A549 (cell line): ENCODE results near the gene PDE4D. TPM values are rescaled to one million over a fixed set of nuclear protein-coding genes. Genes with fewer than 3 reads are reported as not detected.

Experiments
- ATAC-seq, 2 experiments: fragments of 200-7000 bp in 1 of 2; fragments of >200 bp in 1 of 2; cut with Nextera tagmentation in 1 of 2; cut with Tn5 transposase in 1 of 2; 3 replicates each; pipeline versions ENCODE4 v1.8.0 to v1.9.1; 2018 to 2020; ENCODE audit warnings: mild to moderate bottlenecking in 1 of 2, moderate library complexity in 1 of 2
- CTCF ChIA-PET: fragments of 300-600 bp; sonication (Branson Sonifier 250); formaldehyde crosslinking; extraction: SDS; loops from one replicate; lab custom pipeline; 2021; ENCODE audit warnings: antibody characterized with exemption, inconsistent platforms; lab: Yijun Ruan, JAX
- POLR2A ChIA-PET: fragments of 350-600 bp; formaldehyde crosslinking; extraction: SDS; loops from one replicate; lab custom pipeline; 2021; ENCODE audit warnings: antibody characterized with exemption, inconsistent platforms; lab: Yijun Ruan, JAX
- DNase-seq, 2 experiments: peaks; one replicate each; pipeline versions ENCODE4 v3.0.0 to v3.0.0-alpha.2; 2011 to 2016; ENCODE audit warnings: low read depth in 1 of 2, low spot score in 1 of 2
- FAIRE-seq: peaks from 2 replicates; lab custom pipeline; 2011; peaks lifted over from hg19 to GRCh38; lab: Jason Lieb, UNC
- H3K27ac ChIP-seq, 2 experiments: fragments of >200 bp; sonication (Bioruptor Twin); formaldehyde crosslinking; 3 replicates each; pipeline ENCODE4 v1.5.1; 2016 to 2017
- H3K4me1 ChIP-seq: fragments of >200 bp; sonication (Bioruptor Twin); formaldehyde crosslinking; 3 replicates; pipeline ENCODE4 v1.6.1; 2016
- H3K4me2 ChIP-seq: fragments of >200 bp; sonication (Bioruptor Twin); formaldehyde crosslinking; 3 replicates; pipeline ENCODE4 v1.6.1; 2016
- H3K4me3 ChIP-seq: fragments of >200 bp; sonication (Bioruptor Twin); formaldehyde crosslinking; 3 replicates; pipeline ENCODE4 v1.5.1; 2016
- H3K9me3 ChIP-seq: fragments of >200 bp; sonication (Bioruptor Twin); formaldehyde crosslinking; 3 replicates; pipeline ENCODE4 v1.6.1; 2016
- ATOH8 ChIP-seq: fragments of 250-450 bp; sonication (Bioruptor Pico); IDR thresholded peaks from 2 replicates; pipeline ENCODE4 v1.5.0; 2020; ENCODE audit warnings: low read depth, mild to moderate bottlenecking, moderate library complexity
- CEBPB ChIP-seq, 2 experiments: fragments of >200 bp in 1 of 2; sonication (Bioruptor Twin) in 1 of 2; formaldehyde crosslinking in 1 of 2; IDR thresholded peaks; 2 replicates each; pipeline ENCODE4 v1.6.1; 2012 to 2016
- CHD4 ChIP-seq: fragments of 200-600 bp; sonication (generic); IDR thresholded peaks from 2 replicates; pipeline ENCODE4 v1.6.1; 2016; ENCODE audit warnings: antibody characterized with exemption, mild to moderate bottlenecking, borderline replicate concordance
- EHF ChIP-seq: fragments of 250-450 bp; sonication (Bioruptor Pico); IDR thresholded peaks from 2 replicates; pipeline ENCODE4 v1.5.0; 2020; ENCODE audit warnings: mild to moderate bottlenecking
- ELK1 ChIP-seq: fragments of 150-350 bp; IDR thresholded peaks from 2 replicates; pipeline ENCODE4 v1.6.1; 2014; ENCODE audit warnings: low read depth, mild to moderate bottlenecking, low read length
- FOSB ChIP-seq: fragments of 250-450 bp; sonication (Bioruptor Pico); IDR thresholded peaks from 2 replicates; pipeline ENCODE4 v1.5.0; 2020; ENCODE audit warnings: mild to moderate bottlenecking, moderate library complexity
- FOSL2 ChIP-seq, 2 experiments: fragments of 450-650 bp in 1 of 2; fragments of >200 bp in 1 of 2; sonication (Bioruptor Twin) in 1 of 2; formaldehyde crosslinking; IDR thresholded peaks; 2 replicates each; pipeline versions ENCODE4 v1.5.0 to v1.6.1; 2016 to 2020; ENCODE audit warnings: mild to moderate bottlenecking in 1 of 2, moderate library complexity in 1 of 2
- HOXA7 ChIP-seq: fragments of 250-450 bp; sonication (Bioruptor Pico); IDR thresholded peaks from 2 replicates; pipeline ENCODE4 v1.5.0; 2020; ENCODE audit warnings: mild to moderate bottlenecking, moderate library complexity
- HOXB13 ChIP-seq: fragments of 250-450 bp; sonication (Bioruptor Pico); IDR thresholded peaks from 2 replicates; pipeline ENCODE4 v1.5.0; 2020; ENCODE audit warnings: low read depth, mild to moderate bottlenecking, moderate library complexity
- HOXB5 ChIP-seq: fragments of 250-450 bp; sonication (Bioruptor Pico); IDR thresholded peaks from 2 replicates; pipeline ENCODE4 v1.5.0; 2020; ENCODE audit warnings: mild to moderate bottlenecking, moderate library complexity
- JUN ChIP-seq, 2 experiments: fragments of >200 bp; sonication (Bioruptor Twin); formaldehyde crosslinking; IDR thresholded peaks; 2 replicates in 1 of 2; 3 replicates in 1 of 2; pipeline ENCODE4 v1.6.1; 2016 to 2017
- MAX ChIP-seq: IDR thresholded peaks from 2 replicates; pipeline ENCODE4 v1.6.1; 2012
- NR3C1 ChIP-seq: fragments of >200 bp; sonication (Bioruptor Twin); formaldehyde crosslinking; IDR thresholded peaks from 3 replicates; pipeline ENCODE4 v1.6.1; 2017
- POLR2A ChIP-seq: IDR thresholded peaks from 2 replicates; pipeline ENCODE4 v1.6.1; 2012; ENCODE audit warnings: mild to moderate bottlenecking, low read length
- RAD21 ChIP-seq, 2 experiments: fragments of >200 bp in 1 of 2; sonication (Bioruptor Twin) in 1 of 2; formaldehyde crosslinking in 1 of 2; IDR thresholded peaks in 1 of 2; conservative IDR thresholded peaks in 1 of 2; 2 replicates in 1 of 2; 3 replicates in 1 of 2; pipeline ENCODE4 v1.6.1; 2012 to 2018; ENCODE audit warnings: inconsistent platforms in 1 of 2
- RARB ChIP-seq: fragments of 250-450 bp; sonication (Bioruptor Pico); IDR thresholded peaks from 2 replicates; pipeline ENCODE4 v1.8.0; 2021; ENCODE audit warnings: mild to moderate bottlenecking, moderate library complexity
- RCOR1 ChIP-seq: fragments of 150-350 bp; IDR thresholded peaks from 2 replicates; pipeline ENCODE4 v1.6.1; 2014; ENCODE audit warnings: antibody characterized with exemption, low read length, low read depth
- RNF2 ChIP-seq: fragments of 200-600 bp; sonication (generic); IDR thresholded peaks from 2 replicates; pipeline ENCODE4 v1.6.1; 2016; ENCODE audit warnings: low read depth, mild to moderate bottlenecking, antibody characterized with exemption, moderate library complexity, borderline replicate concordance
- TFCP2L1 ChIP-seq: fragments of 250-450 bp; sonication (Bioruptor Pico); IDR thresholded peaks from 2 replicates; pipeline ENCODE4 v1.5.0; 2021; ENCODE audit warnings: mild to moderate bottlenecking
- TP53 ChIP-seq: fragments of 250-450 bp; sonication (Bioruptor Pico); IDR thresholded peaks from 2 replicates; pipeline ENCODE4 v1.5.0; 2021; ENCODE audit warnings: mild to moderate bottlenecking, moderate library complexity
- ZSCAN20 ChIP-seq: fragments of 250-450 bp; sonication (Bioruptor Pico); IDR thresholded peaks from 2 replicates; pipeline ENCODE4 v1.8.0; 2022; ENCODE audit warnings: mild to moderate bottlenecking, moderate library complexity
- WGBS: methylation state at CpG from one replicate; pipeline ENCODE4 v1.1.6; 2017; ENCODE audit errors: missing lambda C conversion rate; 5-methylcytosine and 5-hydroxymethylcytosine counted together
- polyA plus RNA-seq, 4 experiments: library from polyadenylated mRNA; depleted of rRNA in 3 of 4; stranded (reverse); fragments of >200 nt; fragmentation: RNase III in 1 of 4; extraction: RNeasy Plus Mini Kit Qiagen cat#74134 plus additional on column Dnase treatment in 1 of 4; gene quantifications; 2 replicates in 3 of 4; 3 replicates in 1 of 4; pipeline ENCODE4 v1.2.3, GENCODE V29; 2011 to 2017
- TF ChIP-seq, protein P1 (sequence below): fragments of >200 bp; sonication (Bioruptor Twin); formaldehyde crosslinking; IDR thresholded peaks from 3 replicates; pipeline ENCODE4 v1.5.1; 2016

The PDE4D gene
- polyA plus RNA-seq, 2 of the 4 experiments (the other 2 are of a cell fraction), result 74.0 to 213 TPM

DNA sequence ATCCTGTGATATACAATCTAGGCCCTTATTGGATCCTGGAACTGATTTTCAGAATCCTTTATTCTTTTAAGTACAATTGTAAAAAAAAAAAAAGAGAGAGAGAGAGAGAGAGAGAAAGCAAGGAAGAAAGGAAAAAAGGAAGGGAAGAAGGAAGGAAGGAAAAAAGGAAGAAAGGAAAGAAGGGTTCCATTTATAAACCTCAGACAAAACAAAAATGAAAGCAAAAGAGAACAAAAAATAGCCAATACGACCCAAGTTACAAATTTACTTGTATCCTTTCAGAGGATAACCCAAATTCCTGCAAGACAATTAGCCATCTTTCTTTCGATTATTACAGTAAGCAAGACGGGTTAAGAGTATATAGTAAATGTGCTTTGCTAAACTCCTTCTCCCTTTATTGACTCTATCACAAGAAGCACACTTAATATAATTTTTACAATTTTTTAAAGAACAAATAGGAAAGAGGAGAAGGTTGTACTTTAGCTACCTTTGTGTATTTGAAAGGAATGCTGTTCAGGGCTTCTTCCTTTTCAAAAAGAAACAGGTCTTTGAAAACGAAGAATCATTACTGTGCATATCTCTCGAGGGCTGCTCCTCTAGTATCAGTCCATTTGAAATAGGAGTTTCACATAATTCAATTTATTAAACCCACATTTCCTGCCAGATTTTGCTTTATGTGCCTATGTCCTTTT, 767.4 kb downstream of the PDE4D start:
- H3K9me3 ChIP-seq, result no peaks in the 10 kb centered on the region
- under 1% methylated on average over 5 of the region's 5 CpGs for WGBS
- POLR2A ChIA-PET, result interaction anchor here (1.2 to 3.2 kb wide), 12 partner anchors 10 to 235 kb away, joined by 3 to 17 read pairs (median 12); no protein-coding TSS in a partner anchor
- peak overlapping the region; percentile 79 for H3K4me2 ChIP-seq
- FAIRE-seq (no peak), DNase-seq (no peak), ATAC-seq (no peak)
- CTCF ChIA-PET, result interaction anchor here (1.1 to 4.1 kb wide), 6 partner anchors 20 to 240 kb away, joined by 3 to 31 read pairs (median 8); no protein-coding TSS in a partner anchor
- H3K4me1 ChIP-seq, result peaks cover 91% of the 10 kb centered on the region
- TF ChIP-seq HOXA7 (peak; percentile 21; the same call in 1 of the 2 replicates), ZSCAN20 (CRISPR knock-in tag) (0 out of 2 replicates have a peak, but pooled peaks have one; percentile 21), RNF2 (no peak)
- peak overlapping the region; percentile 94 to 100 for H3K27ac ChIP-seq
- H3K4me3 ChIP-seq, result peak overlapping the region; percentile 0; the same call in 1 of the 3 replicates

- Histone ChIP-seq H3K4me1 (peaks cover 91% of the 10 kb centered on the region), H3K4me3 (no peak overlapping the region), H3K27ac (peak overlapping the region; percentile 94 to 100), H3K9me3 (no peaks in the 10 kb centered on the region), H3K4me2 (peak overlapping the region; percentile 79)
- no peak for ATAC-seq
- ChIA-PET CTCF (interaction anchor here (0.7 to 2.1 kb wide), 5 partner anchors 18 to 238 kb away, joined by 3 to 9 read pairs (median 4); no protein-coding TSS in a partner anchor), POLR2A (interaction anchor here (0.8 to 1.1 kb wide), 3 partner anchors 9 to 26 kb away, joined by 3 read pairs; no protein-coding TSS in a partner anchor)
- peak; percentile 86 for FAIRE-seq
- TF ChIP-seq HOXB5 (CRISPR knock-in tag), result peak; percentile 30; the same call in 1 of the 2 replicates
- TF ChIP-seq MAX, result peak; percentile 53; the same call in 1 of the 2 replicates
- peak; percentile 4; the same call in 1 of the 2 replicates for TF ChIP-seq HOXB13 (CRISPR knock-in tag)
- TF ChIP-seq TP53, result no peak
- TF ChIP-seq FOSB (CRISPR knock-in tag), result peak; percentile 56; the same call in 1 of the 2 replicates
- TF ChIP-seq RCOR1, result no peak
- TF ChIP-seq EHF (CRISPR knock-in tag), result peak; percentile 51; the same call in 1 of the 2 replicates
- TF ChIP-seq RAD21 (conservative IDR thresholded peaks at IDR 0.05 in 1 of 2, IDR thresholded peaks at IDR 0.05 in 1 of 2), result 0 out of 5 replicates have a peak, but pooled peaks of 1 of the 2 experiments have one; percentile 7
- peak; percentile 9 to 32; a peak in 1 of 5 replicates for TF ChIP-seq JUN (IDR thresholded peaks at IDR 0.05)
- peak; percentile 42; the same call in 1 of the 2 replicates for TF ChIP-seq ATOH8
- peak in 1 of 2 experiments; percentile 69 for DNase-seq
- 11% methylated on average over 9 of the region's 9 CpGs for WGBS
Observed at GRCh38 chr5:59125011-59125961, 768.2 kb downstream of the PDE4D start.

GRCh38 chr5:59123595-59124561, 769.6 kb downstream of the PDE4D start:
- Histone ChIP-seq H3K4me1 (peaks cover 88% of the 10 kb centered on the region), H3K9me3 (no peaks in the 10 kb centered on the region), H3K4me2 (peak overlapping the region; percentile 79), H3K4me3 (0 out of 3 replicates have a peak overlapping the region, but pooled peaks have one; percentile 1), H3K27ac (peak overlapping the region; percentile 94 to 100)
- ChIA-PET CTCF (interaction anchor here (0.5 to 2.1 kb wide), 10 partner anchors 10 to 237 kb away, joined by 3 to 9 read pairs (median 4); no protein-coding TSS in a partner anchor), POLR2A (interaction anchor here (0.7 to 1.0 kb wide), 3 partner anchors 18 to 25 kb away, joined by 3 read pairs; no protein-coding TSS in a partner anchor)
- ATAC-seq, result peak in 1 of 2 experiments; percentile 3; a peak in 1 of 6 replicates
- DNase-seq, result peak in 1 of 2 experiments; percentile 60
- FAIRE-seq, result peak; percentile 43
- WGBS, result 10% methylated on average over 5 of the region's 5 CpGs
- no peak for TF ChIP-seq NR3C1
- 0 out of 2 replicates have a peak, but pooled peaks have one; percentile 47 for TF ChIP-seq HOXB13 (CRISPR knock-in tag)
- TF ChIP-seq CEBPB (IDR thresholded peaks at IDR 0.05), result peak; percentile 8 to 52; a peak in 1 of 4 replicates
- TF ChIP-seq, protein P1, sequence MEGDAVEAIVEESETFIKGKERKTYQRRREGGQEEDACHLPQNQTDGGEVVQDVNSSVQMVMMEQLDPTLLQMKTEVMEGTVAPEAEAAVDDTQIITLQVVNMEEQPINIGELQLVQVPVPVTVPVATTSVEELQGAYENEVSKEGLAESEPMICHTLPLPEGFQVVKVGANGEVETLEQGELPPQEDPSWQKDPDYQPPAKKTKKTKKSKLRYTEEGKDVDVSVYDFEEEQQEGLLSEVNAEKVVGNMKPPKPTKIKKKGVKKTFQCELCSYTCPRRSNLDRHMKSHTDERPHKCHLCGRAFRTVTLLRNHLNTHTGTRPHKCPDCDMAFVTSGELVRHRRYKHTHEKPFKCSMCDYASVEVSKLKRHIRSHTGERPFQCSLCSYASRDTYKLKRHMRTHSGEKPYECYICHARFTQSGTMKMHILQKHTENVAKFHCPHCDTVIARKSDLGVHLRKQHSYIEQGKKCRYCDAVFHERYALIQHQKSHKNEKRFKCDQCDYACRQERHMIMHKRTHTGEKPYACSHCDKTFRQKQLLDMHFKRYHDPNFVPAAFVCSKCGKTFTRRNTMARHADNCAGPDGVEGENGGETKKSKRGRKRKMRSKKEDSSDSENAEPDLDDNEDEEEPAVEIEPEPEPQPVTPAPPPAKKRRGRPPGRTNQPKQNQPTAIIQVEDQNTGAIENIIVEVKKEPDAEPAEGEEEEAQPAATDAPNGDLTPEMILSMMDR, result no peak
- TF ChIP-seq RARB (CRISPR knock-in tag), result no peak
- TF ChIP-seq ELK1, result no peak
- 0 out of 2 replicates have a peak, but pooled peaks have one; percentile 54 for TF ChIP-seq TFCP2L1 (CRISPR knock-in tag)
- TF ChIP-seq CHD4, result no peak
- no peak for TF ChIP-seq POLR2A
- no peak for TF ChIP-seq FOSL2 (IDR thresholded peaks at IDR 0.05)
- 0 out of 2 replicates have a peak, but pooled peaks have one; percentile 2 for TF ChIP-seq FOSL2 (CRISPR knock-in tag; IDR thresholded peaks at IDR 0.05)
- 0 out of 2 replicates have a peak, but pooled peaks have one; percentile 0 for TF ChIP-seq HOXA7
